ENCODE data around the gene ELAC2.

ELAC2 gene

DNA sequence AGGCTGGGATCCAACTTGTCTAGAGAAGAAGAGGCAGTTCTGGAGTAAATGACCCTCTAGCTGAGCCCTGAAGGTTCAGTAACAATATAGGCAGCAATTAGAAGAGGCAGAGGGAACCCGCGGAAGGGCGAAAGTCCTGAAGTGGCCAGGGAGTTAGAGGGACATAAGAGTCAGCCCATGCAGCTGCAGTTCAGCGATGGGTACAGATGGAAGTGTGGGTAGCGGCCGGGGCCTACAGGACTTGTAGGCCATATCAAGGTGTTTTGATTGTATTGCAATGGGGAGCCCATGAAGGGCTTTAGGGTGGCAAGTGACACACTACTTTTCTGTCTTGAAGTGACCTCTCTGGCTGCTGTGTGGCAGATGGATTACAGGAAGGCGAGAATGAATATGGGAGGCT is 3.0 kb downstream of the ELAC2 start:
- Histone ChIP-seq H3K4me1 (no peaks in the 10 kb centered on the region), H2AFZ (no peak overlapping the region), H3K79me2 (peaks cover 2% of the 10 kb centered on the region), H3K4me3 (ENCODE audit: low read depth, low read length) (no peak overlapping the region), H3K4me2 (ENCODE audit: low read length) (no peak overlapping the region), H3K27me3 (ENCODE audit: control insufficient read depth, insufficient read depth, low read length) (no peaks in the 10 kb centered on the region), H3K36me3 (ENCODE audit: control insufficient read depth, insufficient read depth, low read length) (no peaks in the 10 kb centered on the region), H3K27ac (no peak overlapping the region), H3K9me3 (ENCODE audit: control insufficient read depth, low read length) (no peaks in the 10 kb centered on the region), H3K9ac (no peak overlapping the region)
- TF ChIP-seq, protein P1, sequence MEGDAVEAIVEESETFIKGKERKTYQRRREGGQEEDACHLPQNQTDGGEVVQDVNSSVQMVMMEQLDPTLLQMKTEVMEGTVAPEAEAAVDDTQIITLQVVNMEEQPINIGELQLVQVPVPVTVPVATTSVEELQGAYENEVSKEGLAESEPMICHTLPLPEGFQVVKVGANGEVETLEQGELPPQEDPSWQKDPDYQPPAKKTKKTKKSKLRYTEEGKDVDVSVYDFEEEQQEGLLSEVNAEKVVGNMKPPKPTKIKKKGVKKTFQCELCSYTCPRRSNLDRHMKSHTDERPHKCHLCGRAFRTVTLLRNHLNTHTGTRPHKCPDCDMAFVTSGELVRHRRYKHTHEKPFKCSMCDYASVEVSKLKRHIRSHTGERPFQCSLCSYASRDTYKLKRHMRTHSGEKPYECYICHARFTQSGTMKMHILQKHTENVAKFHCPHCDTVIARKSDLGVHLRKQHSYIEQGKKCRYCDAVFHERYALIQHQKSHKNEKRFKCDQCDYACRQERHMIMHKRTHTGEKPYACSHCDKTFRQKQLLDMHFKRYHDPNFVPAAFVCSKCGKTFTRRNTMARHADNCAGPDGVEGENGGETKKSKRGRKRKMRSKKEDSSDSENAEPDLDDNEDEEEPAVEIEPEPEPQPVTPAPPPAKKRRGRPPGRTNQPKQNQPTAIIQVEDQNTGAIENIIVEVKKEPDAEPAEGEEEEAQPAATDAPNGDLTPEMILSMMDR (IDR thresholded peaks at IDR 0.05) = no peak

DNA sequence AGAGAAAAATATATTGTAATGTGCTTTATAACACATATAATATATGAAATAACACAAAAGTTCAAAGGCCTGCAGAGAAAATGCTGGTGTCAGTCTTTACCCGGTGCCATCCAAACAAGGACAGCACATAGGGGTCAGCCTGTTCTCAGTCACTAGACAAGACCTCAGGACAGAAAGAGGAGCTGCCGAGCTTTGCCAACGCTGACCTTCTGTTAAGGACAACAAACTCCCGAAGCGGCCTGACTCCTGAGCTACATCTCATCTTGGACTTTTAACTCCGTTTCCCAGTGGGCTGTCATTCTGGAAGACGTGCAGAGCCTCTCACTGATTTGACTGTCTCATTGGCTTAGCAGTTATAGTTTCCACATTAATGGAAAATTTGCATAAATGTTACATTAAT is 6.9 kb downstream of the ELAC2 start:
- Histone ChIP-seq H3K9ac (no peak overlapping the region), H3K4me3 (ENCODE audit: low read depth, low read length) (no peak overlapping the region), H3K27me3 (ENCODE audit: control insufficient read depth, insufficient read depth, low read length) (no peaks in the 10 kb centered on the region), H3K36me3 (ENCODE audit: control insufficient read depth, insufficient read depth, low read length) (no peaks in the 10 kb centered on the region), H3K4me2 (ENCODE audit: low read length) (no peak overlapping the region), H3K4me1 (no peaks in the 10 kb centered on the region), H2AFZ (no peak overlapping the region), H3K27ac (no peak overlapping the region), H3K9me3 (ENCODE audit: control insufficient read depth, low read length) (no peaks in the 10 kb centered on the region), H3K79me2 (peaks cover 2% of the 10 kb centered on the region)
- TF ChIP-seq, protein P1 (IDR thresholded peaks at IDR 0.05) = no peak

DNA sequence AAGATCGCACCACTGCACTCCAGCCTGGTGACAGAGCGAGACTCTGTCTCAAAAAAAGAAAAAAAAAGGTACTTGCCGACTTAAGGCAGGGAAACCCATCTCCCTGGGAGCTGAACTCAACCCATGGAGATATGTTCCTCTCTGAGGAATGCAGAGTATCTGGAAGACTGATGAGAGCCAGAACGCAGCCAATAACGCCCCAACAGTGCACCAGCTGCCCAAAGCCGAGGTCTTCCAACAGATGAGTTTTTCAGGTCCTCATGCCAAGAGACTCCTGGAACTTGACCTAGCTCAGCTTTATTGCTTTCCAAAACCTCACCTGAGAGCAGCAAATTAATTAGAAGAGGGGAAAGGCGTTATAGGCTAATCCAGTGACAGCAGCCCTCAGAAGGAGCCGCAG is 9.4 kb downstream of the ELAC2 start:
- H3K4me3 ChIP-seq (ENCODE audit: low read depth, low read length) = no peak overlapping the region
- H3K79me2 ChIP-seq = no peaks in the 10 kb centered on the region
- no peaks in the 10 kb centered on the region for H3K9me3 ChIP-seq (ENCODE audit: control insufficient read depth, low read length)
- H3K27ac ChIP-seq = no peak overlapping the region
- no peaks in the 10 kb centered on the region for H3K27me3 ChIP-seq (ENCODE audit: control insufficient read depth, insufficient read depth, low read length)
- H3K36me3 ChIP-seq (ENCODE audit: control insufficient read depth, insufficient read depth, low read length) = no peaks in the 10 kb centered on the region
- H2AFZ ChIP-seq = no peak overlapping the region
- TF ChIP-seq, protein P1 (IDR thresholded peaks at IDR 0.05) = no peak
- H3K4me2 ChIP-seq (ENCODE audit: low read length) = no peak overlapping the region
- no peak overlapping the region for H3K9ac ChIP-seq
- no peaks in the 10 kb centered on the region for H3K4me1 ChIP-seq

DNA sequence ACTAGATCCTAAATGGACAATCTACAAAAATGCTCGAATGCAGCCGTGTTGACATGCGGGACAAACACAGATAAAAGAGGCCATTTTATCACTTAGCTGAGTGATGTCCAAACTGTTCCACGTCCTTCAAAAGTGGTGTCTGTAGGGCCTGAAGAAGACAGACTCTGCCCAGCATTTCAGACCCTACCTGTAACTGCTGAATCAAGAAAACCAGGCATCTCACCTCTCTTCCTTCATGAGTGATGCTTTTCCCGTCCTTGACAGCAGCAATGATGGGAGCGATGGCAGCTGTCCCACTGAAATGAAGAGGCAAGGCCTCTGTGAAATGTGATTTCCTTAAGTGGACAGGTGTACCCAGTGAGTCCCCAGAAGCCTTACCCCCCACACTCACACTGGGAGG is 12.3 kb downstream of the ELAC2 start:
- peaks cover 2% of the 10 kb centered on the region for H3K79me2 ChIP-seq
- H2AFZ ChIP-seq = no peak overlapping the region
- no peaks in the 10 kb centered on the region for H3K4me1 ChIP-seq
- no peak overlapping the region for H3K9ac ChIP-seq
- H3K27ac ChIP-seq = no peak overlapping the region
- H3K36me3 ChIP-seq (ENCODE audit: control insufficient read depth, insufficient read depth, low read length) = no peaks in the 10 kb centered on the region
- no peaks in the 10 kb centered on the region for H3K27me3 ChIP-seq (ENCODE audit: control insufficient read depth, insufficient read depth, low read length)
- TF ChIP-seq, protein P1 (IDR thresholded peaks at IDR 0.05) = no peak
- H3K9me3 ChIP-seq (ENCODE audit: control insufficient read depth, low read length) = no peaks in the 10 kb centered on the region
- H3K4me2 ChIP-seq (ENCODE audit: low read length) = no peak overlapping the region
- no peak overlapping the region for H3K4me3 ChIP-seq (ENCODE audit: low read depth, low read length)

DNA sequence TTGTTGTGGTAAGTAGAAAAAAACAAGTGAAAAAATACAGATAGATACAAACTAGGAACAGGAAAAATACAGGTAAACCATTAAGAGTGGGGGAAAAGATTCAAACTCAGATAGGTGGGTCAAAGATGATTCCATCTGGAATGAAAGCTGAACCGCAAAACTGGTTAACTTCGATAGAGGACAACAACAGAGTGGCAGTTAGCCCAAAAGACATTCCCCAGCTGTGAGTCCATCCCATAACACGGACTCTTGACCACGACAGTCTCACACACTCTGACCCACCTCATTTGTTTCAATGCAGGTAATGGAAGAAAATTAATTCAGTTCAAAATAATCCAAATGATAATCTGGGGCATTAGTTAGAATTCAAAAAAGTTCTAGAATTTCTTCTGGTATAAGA is 13.5 kb downstream of the ELAC2 start:
- Histone ChIP-seq H3K9me3 (ENCODE audit: control insufficient read depth, low read length) (no peaks in the 10 kb centered on the region), H3K79me2 (peaks cover 2% of the 10 kb centered on the region), H2AFZ (no peak overlapping the region), H3K27me3 (ENCODE audit: control insufficient read depth, insufficient read depth, low read length) (no peaks in the 10 kb centered on the region), H3K4me3 (ENCODE audit: low read depth, low read length) (no peak overlapping the region), H3K27ac (no peak overlapping the region), H3K36me3 (ENCODE audit: control insufficient read depth, insufficient read depth, low read length) (no peaks in the 10 kb centered on the region), H3K4me2 (ENCODE audit: low read length) (no peak overlapping the region), H3K9ac (no peak overlapping the region), H3K4me1 (no peaks in the 10 kb centered on the region)
- TF ChIP-seq, protein P1 (IDR thresholded peaks at IDR 0.05) = no peak
